HL-60/S4 treated with phorbol 12-myristate 13-acetate at 8.2 ng/mL for 4 days and 3 days (cell line): ENCODE measurements around the gene CEP104.
"Not testable (repeated sequence)": the region's sequence is repeated elsewhere in the genome, so short reads cannot be mapped to it uniquely, and the experiment has no call there.

Experiments used
- in situ Hi-C: fragments of 300-500 bp; cut with MboI; formaldehyde crosslinking; loops from 2 replicates; pipeline ENCODE4 v1.15.0; 2022; ENCODE audit warnings: low sequenced_read_pairs

Gene CEP104

DNA sequence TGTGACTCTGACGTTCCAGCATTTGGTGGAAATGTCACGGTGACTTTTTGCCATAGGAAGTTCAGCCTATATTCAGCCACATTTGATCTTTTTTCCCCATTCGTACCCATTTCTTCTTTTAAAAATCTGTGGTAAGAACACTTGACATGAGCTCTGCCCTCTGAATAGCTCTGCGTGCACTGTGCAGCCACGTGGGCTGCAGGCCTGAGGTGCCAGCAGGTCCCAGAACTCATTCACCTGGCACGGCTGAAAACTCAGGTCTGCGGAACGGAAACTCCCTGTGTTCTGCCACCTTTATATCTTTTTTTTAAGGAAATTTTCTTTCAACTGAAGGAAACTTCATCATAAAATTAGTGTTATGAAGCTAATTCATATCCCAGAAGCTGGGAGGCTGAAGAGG is 28.6 kb downstream of the CEP104 start:
- in situ Hi-C loops: no loop called here

DNA sequence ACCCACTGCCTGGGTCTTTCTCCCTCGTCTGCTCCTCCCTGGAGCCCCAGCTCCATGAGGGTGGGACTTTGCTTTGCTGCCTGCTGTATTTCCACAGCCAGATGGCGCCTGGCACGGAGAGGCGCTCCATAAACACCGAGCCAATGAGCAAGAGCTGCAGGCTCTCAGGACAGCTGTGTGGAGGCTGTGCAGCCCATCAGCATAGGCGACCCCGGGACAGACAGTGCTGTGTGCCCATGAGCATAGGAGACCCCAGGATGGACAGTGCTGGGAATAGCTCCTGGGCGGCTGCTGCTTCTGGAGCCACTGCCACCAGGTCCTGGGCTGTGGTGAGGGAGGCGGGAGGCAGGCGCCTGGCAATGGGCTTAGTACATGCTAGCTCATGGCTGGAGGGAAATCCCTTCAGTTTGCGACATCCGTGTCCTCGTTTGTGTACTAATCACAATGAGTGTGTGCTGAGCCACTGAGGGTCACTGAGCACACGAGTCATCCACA is 29.2 kb downstream of the CEP104 start:
- in situ Hi-C loops: no loop called here

DNA sequence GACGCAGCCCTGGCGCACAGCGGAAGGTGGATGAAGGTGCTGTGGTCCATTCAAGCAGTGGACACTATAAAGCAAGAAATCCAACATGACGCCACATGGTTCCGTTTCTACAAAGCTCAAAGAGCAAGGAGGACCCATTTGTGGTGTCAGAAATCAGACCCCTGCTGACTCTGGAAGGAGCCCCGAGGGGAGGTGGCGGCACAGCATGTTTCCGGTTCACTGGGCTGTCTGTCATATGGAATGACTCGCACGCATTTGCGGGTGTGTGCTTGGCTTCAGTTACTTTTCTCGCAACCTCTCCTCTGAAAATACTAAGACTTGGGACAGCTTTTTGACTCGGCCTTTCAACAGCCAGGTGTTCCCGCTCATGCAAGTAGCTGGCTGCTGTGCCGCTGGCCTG is 31.7 kb downstream of the CEP104 start:
- in situ Hi-C loops: no loop called here

- in situ Hi-C loops: no loop called here
These were observed 32.4 kb downstream of the CEP104 start for GRCh38 chr1:3824650-3825049.

- in situ Hi-C loops: no loop called here
These were observed 34.6 kb downstream of the CEP104 start for GRCh38 chr1:3822421-3822820.

- in situ Hi-C loops: no loop called here
These were observed 35.1 kb downstream of the CEP104 start for GRCh38 chr1:3821908-3822307.

DNA sequence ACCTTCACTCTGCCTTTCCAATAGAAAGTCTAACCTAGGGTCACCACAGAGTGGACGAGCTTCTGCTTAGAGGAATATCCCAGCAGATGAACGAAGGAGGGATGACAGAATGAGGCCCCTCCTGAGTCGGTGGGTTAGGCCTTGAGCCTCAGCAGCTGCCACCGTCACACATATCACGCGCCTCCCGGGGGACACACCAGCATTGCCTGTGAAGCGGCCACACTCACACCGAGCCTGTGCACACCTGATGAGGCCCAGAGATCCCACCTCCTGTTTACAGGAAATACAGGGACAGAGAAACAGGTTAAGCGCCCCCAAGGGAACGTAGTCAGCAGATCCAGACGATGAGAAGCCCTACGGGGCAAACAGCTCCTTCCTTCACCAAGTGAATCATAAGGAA is 35.6 kb downstream of the CEP104 start:
- in situ Hi-C loops: no loop called here

DNA sequence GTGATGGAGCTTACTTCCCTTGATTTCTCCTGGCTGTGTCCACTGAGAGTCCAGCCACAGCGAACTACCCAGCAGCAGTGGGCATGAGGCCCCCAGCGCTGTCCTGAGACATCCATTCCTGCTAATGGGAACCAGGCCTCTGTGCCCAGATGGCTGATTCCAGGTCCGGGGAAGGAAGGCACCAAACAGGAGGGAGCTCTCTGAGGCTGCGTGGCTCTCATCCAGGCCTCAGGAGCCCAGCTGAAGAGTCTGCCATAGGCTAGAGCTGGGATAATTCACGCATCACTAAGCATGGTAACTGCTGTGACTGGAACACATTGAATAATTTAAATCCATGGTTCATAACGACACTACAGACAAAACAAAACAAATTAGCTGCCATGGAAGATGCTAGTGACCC is 36.0 kb downstream of the CEP104 start:
- in situ Hi-C loops: no loop called here

GRCh38 chr1:3820316-3820715 is 36.7 kb downstream of the CEP104 start:
- in situ Hi-C loops: no loop called here

GRCh38 chr1:3819771-3820200 is 37.2 kb downstream of the CEP104 start:
- in situ Hi-C loops: no loop called here

DNA sequence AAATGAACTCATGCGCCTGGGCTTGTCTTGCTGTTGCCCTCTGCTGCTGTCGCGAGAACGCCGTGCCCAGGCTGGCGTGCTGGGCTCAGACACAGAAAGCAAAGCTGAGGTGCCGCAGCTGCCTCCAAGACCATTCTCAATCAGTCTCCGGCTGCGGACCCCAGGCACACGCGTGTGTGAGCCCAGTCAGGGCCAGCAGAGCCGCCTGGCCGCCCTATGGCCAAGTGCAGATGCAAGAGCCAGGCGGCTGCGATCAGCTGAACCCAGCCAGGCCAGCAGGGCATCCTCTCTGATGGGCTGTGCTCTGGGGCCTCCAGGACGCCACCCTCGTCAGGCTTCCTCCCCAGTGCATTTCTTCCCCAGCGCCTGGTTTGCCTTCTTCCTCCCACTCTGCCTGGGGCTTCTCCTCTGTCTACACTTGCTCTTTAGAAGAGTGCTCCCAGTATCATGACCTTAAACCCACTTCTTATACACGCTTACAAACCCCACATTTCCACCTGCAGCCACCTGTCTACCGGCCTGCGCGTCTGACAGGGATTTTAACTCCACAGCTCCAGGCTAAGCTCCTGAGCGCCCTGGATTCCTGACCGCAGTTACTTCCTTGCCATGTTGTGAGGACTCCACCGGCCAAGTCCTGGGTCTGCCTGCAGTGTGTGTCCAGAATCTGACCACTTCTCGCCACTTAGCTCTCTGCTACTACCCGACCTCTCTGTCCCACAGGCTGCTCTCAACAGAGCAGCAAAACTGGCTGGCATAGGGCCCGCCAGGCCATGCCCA is 39.0 kb downstream of the CEP104 start:
- in situ Hi-C loops: no loop called here

DNA sequence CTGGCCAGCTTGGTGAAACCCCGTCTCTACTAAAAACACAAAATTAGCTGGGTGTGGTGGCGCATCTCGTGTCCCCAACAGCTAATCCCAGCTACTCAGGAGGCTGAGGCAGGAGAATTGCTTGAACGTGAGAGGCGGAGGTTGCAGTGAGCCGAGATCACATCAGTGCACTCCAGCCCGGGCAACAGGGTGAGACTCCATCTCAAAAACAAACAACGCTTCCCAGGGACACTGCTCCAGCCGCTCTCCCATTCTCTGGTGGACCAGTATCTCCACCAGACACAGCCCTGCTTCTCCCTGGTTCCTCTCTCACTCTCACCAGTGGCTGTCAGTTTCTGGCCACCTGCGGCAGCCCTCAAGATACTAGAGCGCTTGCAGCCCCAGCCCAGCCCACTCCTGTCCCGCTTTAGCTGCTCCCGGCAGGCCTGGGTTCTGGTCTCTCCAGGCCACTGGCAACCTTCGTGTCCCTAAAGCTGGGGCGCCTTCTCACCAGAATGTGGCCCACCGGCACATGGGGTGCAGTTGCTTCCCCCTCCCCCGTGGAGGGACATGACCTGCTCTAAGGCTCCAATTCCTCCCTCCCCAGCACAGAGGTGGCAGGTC is 39.8 kb downstream of the CEP104 start:
- in situ Hi-C loops: no loop called here

DNA sequence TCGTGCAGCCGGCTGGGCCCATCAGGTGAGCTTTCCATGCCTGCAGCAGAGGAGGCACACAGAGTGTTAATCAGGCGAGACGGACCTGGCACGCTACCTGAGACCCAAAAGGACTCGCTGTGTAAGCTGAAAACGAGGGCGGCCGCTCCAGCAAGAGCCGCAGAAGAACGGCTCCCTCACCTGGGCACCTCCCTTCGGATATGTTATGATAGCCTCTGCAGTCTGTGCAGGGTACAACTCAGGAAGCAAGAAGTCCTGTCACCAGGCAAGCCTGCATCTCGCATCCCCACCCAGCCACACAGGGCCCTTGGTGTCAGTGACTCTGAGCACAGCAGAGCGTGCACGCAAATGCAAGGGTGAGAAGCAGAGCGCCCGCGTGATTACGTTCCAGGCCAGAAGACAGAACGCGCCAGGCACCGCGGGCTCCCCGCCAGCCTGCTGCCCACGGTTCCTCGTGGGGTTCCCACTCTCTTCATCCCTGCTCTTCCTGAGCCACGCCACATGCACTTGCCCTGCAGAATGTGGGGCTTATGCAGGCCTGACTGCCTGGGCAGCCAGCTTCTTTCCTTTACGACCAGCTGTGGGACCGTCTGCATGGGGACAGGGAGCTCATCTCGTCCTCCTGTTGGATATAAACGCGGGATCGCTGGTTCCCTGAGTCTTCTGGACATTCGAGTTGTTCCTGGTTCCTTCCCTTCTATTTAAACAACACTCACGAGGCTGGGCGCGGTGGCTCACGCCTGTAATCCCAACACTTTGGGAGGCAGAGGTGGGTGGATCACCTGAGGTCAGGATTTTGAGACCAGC is 40.5 kb downstream of the CEP104 start:
- in situ Hi-C loops: no loop called here

GRCh38 chr1:3814771-3815561 is 42.0 kb downstream of the CEP104 start:
- in situ Hi-C loops: no loop called here

- in situ Hi-C loops: no loop called here
These were observed 42.9 kb downstream of the CEP104 start for GRCh38 chr1:3814065-3814464.

- in situ Hi-C loops: no loop called here
These were observed 45.5 kb downstream of the CEP104 start for GRCh38 chr1:3811595-3811911.

- in situ Hi-C loops: not testable (repeated sequence)
These were observed 46.8 kb downstream of the CEP104 start for GRCh38 chr1:3810149-3810761.

DNA sequence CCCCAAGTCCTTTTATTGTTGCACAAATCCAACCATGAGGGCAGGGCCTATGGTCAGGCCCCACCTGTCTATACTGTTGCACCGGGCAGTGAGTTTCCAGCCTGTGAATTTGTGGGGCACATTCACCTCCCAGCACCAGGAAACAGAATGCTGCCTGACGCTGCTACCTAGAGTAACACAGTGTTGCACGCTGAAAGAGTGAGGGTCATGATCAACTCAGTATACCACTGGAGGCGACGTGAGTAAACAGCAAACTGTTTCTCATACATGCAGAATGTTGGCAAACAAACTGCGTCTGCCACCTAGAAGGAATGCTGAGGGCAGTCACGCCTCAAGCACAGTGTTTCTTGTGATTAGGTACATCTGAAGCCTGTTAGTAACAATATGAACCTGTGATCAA is 47.3 kb downstream of the CEP104 start:
- in situ Hi-C loops: no loop called here

GRCh38 chr1:3807769-3808168 is 49.2 kb downstream of the CEP104 start:
- in situ Hi-C loops: no loop called here

DNA sequence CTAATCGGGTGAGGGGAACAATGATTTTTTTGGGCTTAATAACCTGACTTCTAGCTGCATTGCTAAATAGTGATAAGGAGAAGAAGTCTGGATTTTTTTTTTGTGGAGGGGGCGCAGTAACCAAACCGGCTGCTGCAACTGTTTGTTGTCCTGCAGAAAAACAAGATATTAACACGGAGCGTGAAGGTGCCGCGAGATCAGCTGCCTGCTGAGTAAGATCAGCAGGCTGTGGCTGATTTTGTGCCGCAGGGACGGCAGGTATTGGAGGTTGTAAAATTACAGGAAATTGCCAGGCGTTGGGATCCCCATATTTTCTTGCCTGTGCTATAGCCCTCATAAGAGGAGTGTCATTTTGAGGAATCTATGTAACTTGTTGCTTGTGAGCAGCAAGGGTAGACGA is 52.0 kb downstream of the CEP104 start:
- in situ Hi-C loops: no loop called here

- in situ Hi-C loops: not testable (repeated sequence)
These were observed 52.4 kb downstream of the CEP104 start for GRCh38 chr1:3804627-3804944.
